GM12878 (cell line): ENCODE measurements around the gene HOXA2. TPM values are rescaled to one million over a fixed set of nuclear protein-coding genes. Genes with fewer than 3 reads are reported as not detected.

Source experiments
- ATAC-seq: fragments of 200-7000 bp; cut with Tn5 transposase; 3 replicates; pipeline ENCODE4 v1.9.1; 2020; ENCODE audit warnings: mild to moderate bottlenecking, moderate library complexity
- BruUV-seq: library from RNA; stranded (reverse); fragments of 400-500 nt; replicated peaks from 2 replicates; lab custom pipeline; 2021; lab: Mats Ljungman, UMichigan
- CTCF ChIA-PET: fragments of 300-600 bp; sonication (Branson Sonifier 250); formaldehyde crosslinking; extraction: SDS; loops from one replicate; lab custom pipeline; 2021; ENCODE audit warnings: inconsistent platforms; lab: Yijun Ruan, JAX
- POLR2A ChIA-PET: fragments of 350-600 bp; formaldehyde crosslinking; extraction: SDS; loops from one replicate; lab custom pipeline; 2021; ENCODE audit warnings: inconsistent platforms; lab: Charles Lee
- RAD21 ChIA-PET: fragments of 300-600 bp; sonication (Branson Sonifier 250); formaldehyde crosslinking; loops from one replicate; lab custom pipeline; 2023; ENCODE audit warnings: antibody characterized with exemption; ENCODE audit not compliant: unreplicated experiment; lab: Charles Lee
- SMC1A ChIA-PET: fragments of 300-600 bp; sonication (Branson Sonifier 250); formaldehyde crosslinking; loops from one replicate; lab custom pipeline; 2023; ENCODE audit not compliant: unreplicated experiment, uncharacterized antibody; lab: Charles Lee
- DNase-seq: peaks from one replicate; pipeline ENCODE4 v3.0.0-alpha.2; 2011; ENCODE audit warnings: low read depth, low spot score
- FAIRE-seq: peaks from 3 replicates; lab custom pipeline; 2011; peaks lifted over from hg19 to GRCh38; lab: Jason Lieb, UNC
- H2AFZ ChIP-seq: 2 replicates; pipeline ENCODE4 v1.6.0; 2011; ENCODE audit warnings: low read depth, low read length, control low read depth; ENCODE audit not compliant: control insufficient read depth
- H3K27ac ChIP-seq: 2 replicates; pipeline ENCODE4 v1.5.1; 2011; ENCODE audit warnings: control low read depth; ENCODE audit not compliant: control insufficient read depth, insufficient read depth
- H3K27me3 ChIP-seq, 2 experiments: replicated peaks in 1 of 2; 2 replicates each; pipeline versions ENCODE4 v1.6.0 to v1.6.1; 2011; ENCODE audit warnings: low read length in 1 of 2; ENCODE audit not compliant: control insufficient read depth in 2 of 2, insufficient read depth in 2 of 2
- H3K36me3 ChIP-seq, 2 experiments: 2 replicates each; pipeline ENCODE4 v1.5.1; 2011; ENCODE audit warnings: low read length in 1 of 2; ENCODE audit not compliant: control insufficient read depth in 2 of 2, insufficient read depth in 2 of 2
- H3K4me1 ChIP-seq: 2 replicates; pipeline ENCODE4 v1.6.1; 2011; ENCODE audit warnings: mild to moderate bottlenecking, low read length, moderate library complexity, mixed read lengths; ENCODE audit not compliant: control insufficient read depth, insufficient read depth
- H3K4me2 ChIP-seq: 2 replicates; pipeline ENCODE4 v1.6.0; 2011; ENCODE audit warnings: control low read depth; ENCODE audit not compliant: control insufficient read depth, insufficient read depth
- H3K4me3 ChIP-seq: fragments of 200-600 bp; sonication (generic); 2 replicates; pipeline ENCODE4 v1.5.1; 2016
- H3K79me2 ChIP-seq: 2 replicates; pipeline ENCODE4 v1.6.0; 2011; ENCODE audit warnings: low read length; ENCODE audit not compliant: control insufficient read depth, insufficient read depth
- H3K9ac ChIP-seq: 2 replicates; pipeline ENCODE4 v1.8.0; 2011; ENCODE audit warnings: low read length, control low read depth, mixed read lengths; ENCODE audit not compliant: control insufficient read depth, insufficient read depth
- H3K9me3 ChIP-seq: replicated peaks from 3 replicates; pipeline ENCODE4 v1.5.1; 2011; ENCODE audit warnings: mild to moderate bottlenecking, low read length; ENCODE audit not compliant: control insufficient read depth, insufficient read depth
- H4K20me1 ChIP-seq: 2 replicates; pipeline ENCODE4 v1.6.0; 2011; ENCODE audit not compliant: control insufficient read depth, insufficient read depth
- ASH2L ChIP-seq: fragments of 300-600, 200-600 bp; sonication (generic); IDR thresholded peaks from 2 replicates; pipeline ENCODE4 v1.6.1; 2017; ENCODE audit warnings: low read depth, mild to moderate bottlenecking, borderline replicate concordance
- CBX3 ChIP-seq: fragments of 200-600 bp; sonication (generic); IDR thresholded peaks from 2 replicates; pipeline ENCODE4 v1.6.1; 2016; ENCODE audit warnings: low read depth, borderline replicate concordance
- HDAC6 ChIP-seq: fragments of 200-600 bp; sonication (generic); IDR thresholded peaks from one replicate; pipeline ENCODE4 v1.8.0; 2017; ENCODE audit warnings: antibody characterized with exemption; ENCODE audit not compliant: unreplicated experiment
- NFXL1 ChIP-seq: fragments of 450-650 bp; IDR thresholded peaks from 2 replicates; pipeline ENCODE4 v1.6.1; 2017; ENCODE audit warnings: antibody characterized with exemption, mild to moderate bottlenecking, borderline replicate concordance
- NFYB ChIP-seq: IDR thresholded peaks from 2 replicates; pipeline ENCODE4 v1.6.1; 2011; ENCODE audit warnings: low read depth, mild to moderate bottlenecking, low read length, improper control_type of control experiment, moderate library complexity; ENCODE audit not compliant: insufficient read depth
- NR2C2 ChIP-seq: IDR thresholded peaks from 2 replicates; pipeline ENCODE4 v1.6.1; 2011; ENCODE audit warnings: borderline replicate concordance, low read depth; ENCODE audit not compliant: control insufficient read depth, insufficient read length
- PAX5 ChIP-seq: IDR thresholded peaks from 2 replicates; pipeline ENCODE4 v1.6.1; 2011; ENCODE audit warnings: low read depth, low read length, borderline replicate concordance
- POLR2A ChIP-seq: IDR thresholded peaks from 2 replicates; pipeline ENCODE4 v1.6.1; 2011; ENCODE audit warnings: low read depth, mild to moderate bottlenecking, low read length
- SIX5 ChIP-seq: IDR thresholded peaks from 2 replicates; pipeline ENCODE4 v1.6.1; 2011; ENCODE audit warnings: mild to moderate bottlenecking, low read depth, low read length, moderate library complexity; ENCODE audit not compliant: severe bottlenecking
- SREBF1 ChIP-seq: IDR thresholded peaks from 2 replicates; pipeline ENCODE4 v1.6.1; 2012; ENCODE audit warnings: mild to moderate bottlenecking, low read length
- WRNIP1 ChIP-seq: IDR thresholded peaks from 2 replicates; pipeline ENCODE4 v1.6.1; 2011; ENCODE audit warnings: low read depth, low read length, improper control_type of control experiment, borderline replicate concordance
- ZNF274 ChIP-seq: IDR thresholded peaks from one replicate; pipeline ENCODE4 v1.8.0; 2011; ENCODE audit not compliant: insufficient read length, insufficient read depth
- ZNF592 ChIP-seq: fragments of 450-650 bp; IDR thresholded peaks from 2 replicates; pipeline ENCODE4 v1.6.1; 2017; ENCODE audit warnings: mild to moderate bottlenecking, moderate library complexity
- WGBS: methylation state at CpG from one replicate; pipeline ENCODE4 v1.1.6; 2016; ENCODE audit warnings: low lambda C conversion rate; ENCODE audit not compliant: insufficient replicate concordance, insufficient coverage; ENCODE audit errors: missing lambda C conversion rate; 5-methylcytosine and 5-hydroxymethylcytosine counted together
- in situ Hi-C: fragments of 300-500 bp; cut with MboI; formaldehyde crosslinking; loops from 9 replicates; pipeline ENCODE4 v1.14.3; 2018; ENCODE audit warnings: mixed read lengths
- intact Hi-C: fragments of 100-400 bp; cut with micrococcal nuclease; formaldehyde crosslinking; loops from one replicate; pipeline ENCODE4 v1.14.2; 2022; ENCODE audit not compliant: unreplicated experiment
- polyA plus RNA-seq, 11 experiments: library from polyadenylated mRNA; depleted of rRNA in 4 of 11; unstranded in 6 of 11; stranded (reverse) in 5 of 11; fragments of >200 nt; fragmentation: Nextera tagmentation in 4 of 11; fragmentation: Illumina TruSeq in 1 of 11; extraction: Ambion mirVana in 4 of 11; extraction: Trizol in 1 of 11; gene quantifications; 1 replicate in 1 of 11; 2 replicates in 10 of 11; pipeline versions ENCODE4 v1.2.1 to v1.2.3, GENCODE V29; 2011 to 2016; ENCODE audit warnings: inconsistent platforms in 2 of 11, missing spikeins in 2 of 11, low read depth in 1 of 11
- total RNA-seq, 4 experiments: library from RNA; depleted of rRNA in 3 of 4; stranded (reverse); fragments of >200 nt in 3 of 4; fragmentation: Illumina TruSeq in 1 of 4; extraction: Trizol in 1 of 4; gene quantifications; 2 replicates each; pipeline versions ENCODE4 v1.2.1 to v1.2.3, GENCODE V29; 2013 to 2021

The HOXA2 gene
- total and polyA plus RNA-seq, 10 of the 15 experiments (the other 5 are each of a cell fraction or from before 2014, with no cell fraction given): not detected

DNA sequence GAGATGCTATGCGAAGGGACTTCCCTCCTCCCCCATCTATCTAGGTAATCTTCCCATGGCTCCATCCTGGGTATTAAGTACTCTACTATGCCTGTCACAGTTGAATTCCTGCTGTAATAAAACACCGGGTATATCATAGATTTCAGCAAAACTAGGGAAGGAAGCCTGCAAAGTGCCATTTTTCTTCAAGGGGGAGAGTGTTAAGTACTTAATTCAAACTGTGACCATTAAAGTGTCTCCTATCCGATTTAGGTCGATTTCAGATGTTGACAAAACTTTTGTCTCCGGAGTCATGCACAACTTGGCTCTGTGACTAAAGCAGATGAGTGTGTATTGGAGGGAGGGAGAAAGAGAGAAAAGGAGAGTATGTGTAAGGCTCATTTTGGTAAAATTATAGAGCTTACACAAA lies 23.5 kb upstream of the HOXA2 start:
- ChIA-PET CTCF (no interaction called here), POLR2A (no interaction called here)
- in situ Hi-C loops (no loop called here), intact Hi-C loops (no loop called here)
- FAIRE-seq: no peak
- H4K20me1 ChIP-seq: no peaks in the 10 kb centered on the region
- H3K4me2 ChIP-seq: no peak overlapping the region
- no peak overlapping the region for H3K4me3 ChIP-seq
- no TSS peak for BruUV-seq
- WGBS: 57% methylated on average over 5 of the region's 5 CpGs
- no peak for TF ChIP-seq NR2C2
- TF ChIP-seq ZNF592: no peak
- TF ChIP-seq ZNF274: no peak
- no peak for TF ChIP-seq ASH2L
- TF ChIP-seq SREBF1: no peak
- TF ChIP-seq NFYB: no peak
- no peak for TF ChIP-seq POLR2A
- TF ChIP-seq WRNIP1: no peak
- TF ChIP-seq SIX5: no peak
- no peak for TF ChIP-seq NFXL1
- no peak for TF ChIP-seq HDAC6
- TF ChIP-seq CBX3: no peak
- no peak for TF ChIP-seq PAX5
- TF ChIP-seq, all 136 proteins: peak for 0
- SMC1A ChIA-PET: no interaction called here
- H3K4me1 ChIP-seq: no peaks in the 10 kb centered on the region
- H2AFZ ChIP-seq: no peak overlapping the region
- no peaks in the 10 kb centered on the region for H3K79me2 ChIP-seq
- DNase-seq (no peak), ATAC-seq (no peak)
- no peaks in the 10 kb centered on the region for H3K36me3 ChIP-seq
- peaks cover 0 to 2% of the 10 kb centered on the region in 2 experiments; a peak in 3 of 4 replicates for H3K27me3 ChIP-seq
- H3K9me3 ChIP-seq: no peaks in the 10 kb centered on the region
- H3K27ac ChIP-seq: no peak overlapping the region
- no peak overlapping the region for H3K9ac ChIP-seq
- RAD21 ChIA-PET: no interaction called here
